Measurements from ENCODE around the gene TUT7.
"Not testable (repeated sequence)": the region's sequence is repeated elsewhere in the genome, so short reads cannot be mapped to it uniquely, and the experiment has no call there.

TUT7 gene, protein sequence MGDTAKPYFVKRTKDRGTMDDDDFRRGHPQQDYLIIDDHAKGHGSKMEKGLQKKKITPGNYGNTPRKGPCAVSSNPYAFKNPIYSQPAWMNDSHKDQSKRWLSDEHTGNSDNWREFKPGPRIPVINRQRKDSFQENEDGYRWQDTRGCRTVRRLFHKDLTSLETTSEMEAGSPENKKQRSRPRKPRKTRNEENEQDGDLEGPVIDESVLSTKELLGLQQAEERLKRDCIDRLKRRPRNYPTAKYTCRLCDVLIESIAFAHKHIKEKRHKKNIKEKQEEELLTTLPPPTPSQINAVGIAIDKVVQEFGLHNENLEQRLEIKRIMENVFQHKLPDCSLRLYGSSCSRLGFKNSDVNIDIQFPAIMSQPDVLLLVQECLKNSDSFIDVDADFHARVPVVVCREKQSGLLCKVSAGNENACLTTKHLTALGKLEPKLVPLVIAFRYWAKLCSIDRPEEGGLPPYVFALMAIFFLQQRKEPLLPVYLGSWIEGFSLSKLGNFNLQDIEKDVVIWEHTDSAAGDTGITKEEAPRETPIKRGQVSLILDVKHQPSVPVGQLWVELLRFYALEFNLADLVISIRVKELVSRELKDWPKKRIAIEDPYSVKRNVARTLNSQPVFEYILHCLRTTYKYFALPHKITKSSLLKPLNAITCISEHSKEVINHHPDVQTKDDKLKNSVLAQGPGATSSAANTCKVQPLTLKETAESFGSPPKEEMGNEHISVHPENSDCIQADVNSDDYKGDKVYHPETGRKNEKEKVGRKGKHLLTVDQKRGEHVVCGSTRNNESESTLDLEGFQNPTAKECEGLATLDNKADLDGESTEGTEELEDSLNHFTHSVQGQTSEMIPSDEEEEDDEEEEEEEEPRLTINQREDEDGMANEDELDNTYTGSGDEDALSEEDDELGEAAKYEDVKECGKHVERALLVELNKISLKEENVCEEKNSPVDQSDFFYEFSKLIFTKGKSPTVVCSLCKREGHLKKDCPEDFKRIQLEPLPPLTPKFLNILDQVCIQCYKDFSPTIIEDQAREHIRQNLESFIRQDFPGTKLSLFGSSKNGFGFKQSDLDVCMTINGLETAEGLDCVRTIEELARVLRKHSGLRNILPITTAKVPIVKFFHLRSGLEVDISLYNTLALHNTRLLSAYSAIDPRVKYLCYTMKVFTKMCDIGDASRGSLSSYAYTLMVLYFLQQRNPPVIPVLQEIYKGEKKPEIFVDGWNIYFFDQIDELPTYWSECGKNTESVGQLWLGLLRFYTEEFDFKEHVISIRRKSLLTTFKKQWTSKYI (N-terminal part only)

GRCh38 chr9:86354011-86354817 is at the start of gene TUT7:
Gene TUT7, minus strand, starts transcription at chr9:86354410. Its CDS starts 1,211 bp downstream, at chr9:86353199.
- peak; percentile 71 for DNase-seq

- no peak for DNase-seq
Measured at GRCh38 chr9:86402591-86402990, 48.4 kb upstream of the TUT7 start.

DNA sequence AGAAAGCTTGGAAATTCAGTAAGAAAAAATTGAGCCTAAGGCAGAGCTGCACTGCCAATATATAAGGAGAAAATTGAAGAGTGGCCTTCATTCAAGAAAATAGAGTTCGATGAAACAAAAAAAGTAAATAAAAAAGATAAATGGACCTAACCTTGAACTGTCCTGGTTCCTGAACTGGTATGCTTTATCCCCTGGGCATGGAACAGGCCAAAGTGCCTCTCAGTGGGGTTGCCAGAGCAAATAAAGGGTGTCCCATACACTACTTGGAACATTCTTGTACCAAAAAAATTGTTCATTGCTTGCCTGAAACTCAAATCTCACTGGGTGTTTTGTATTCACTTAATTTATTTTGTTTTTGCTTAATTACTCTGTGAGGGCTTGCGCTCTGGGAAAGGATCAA is 42.2 kb upstream of the TUT7 start:
- DNase-seq, result no peak

DNA sequence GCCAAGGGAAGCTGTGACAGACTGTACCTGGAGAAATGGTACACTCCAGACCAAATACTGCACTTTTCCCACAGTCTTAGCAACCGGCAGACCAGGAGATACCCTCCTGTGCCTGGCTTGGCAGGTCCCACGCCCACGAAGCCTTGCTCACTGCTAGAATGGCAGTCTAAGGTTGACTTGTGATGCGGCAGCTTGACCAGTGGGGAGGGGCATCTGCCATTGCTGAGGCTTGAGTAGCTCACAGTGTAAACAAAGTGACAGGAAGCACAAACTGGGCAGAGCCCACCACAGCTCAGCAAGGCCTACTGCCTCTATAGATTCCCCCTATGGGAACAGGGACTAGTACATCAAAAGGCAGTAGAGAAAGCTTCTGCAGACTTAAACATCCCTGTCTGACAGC is 36.0 kb upstream of the TUT7 start:
- not testable (repeated sequence) for DNase-seq

DNA sequence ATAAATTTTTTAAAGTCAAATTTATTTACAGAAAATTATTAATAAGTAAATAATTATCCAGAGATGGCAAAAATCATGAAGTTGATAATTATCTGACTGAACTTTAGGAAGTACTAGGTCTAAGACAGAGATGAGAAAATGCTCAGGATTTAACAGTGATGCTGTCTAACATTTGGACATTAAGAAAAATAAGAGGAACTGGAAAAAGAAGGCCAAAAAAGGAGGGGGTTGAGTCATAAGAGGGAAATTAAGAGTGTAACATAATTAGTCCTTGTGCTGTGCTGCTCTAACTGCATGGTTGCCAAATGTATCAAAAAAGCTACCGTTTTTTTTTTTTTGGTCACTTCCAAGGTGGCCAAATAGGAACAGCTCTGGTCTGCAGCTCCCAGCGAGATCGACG is 35.4 kb upstream of the TUT7 start:
- no peak for DNase-seq

- DNase-seq, result no peak
Measured at GRCh38 chr9:86387376-86387775, 33.2 kb upstream of the TUT7 start.

- not testable (repeated sequence) for DNase-seq
Measured at GRCh38 chr9:86383000-86383399, 28.8 kb upstream of the TUT7 start.

GRCh38 chr9:86376016-86376415 is 21.8 kb upstream of the TUT7 start:
- no peak for DNase-seq

DNA sequence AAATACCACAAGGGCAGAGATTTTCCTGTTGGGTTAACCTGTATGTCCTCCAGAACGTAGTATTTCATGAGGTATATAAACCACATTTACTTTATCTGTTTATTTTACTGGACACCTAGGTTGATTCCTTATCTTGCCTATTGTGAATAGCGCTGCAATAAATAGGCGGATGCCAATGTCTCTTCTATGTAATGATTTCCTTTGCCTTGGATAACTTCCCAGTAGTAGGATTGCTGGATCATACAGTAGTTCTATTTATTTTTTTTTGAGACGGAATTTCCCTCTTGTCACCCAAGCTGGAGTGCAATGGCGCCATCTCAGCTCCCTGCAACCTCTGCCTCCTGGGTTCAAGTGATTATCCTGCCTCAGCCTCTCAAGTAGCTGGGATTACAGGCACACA is 15.6 kb upstream of the TUT7 start:
- no peak for DNase-seq

DNA sequence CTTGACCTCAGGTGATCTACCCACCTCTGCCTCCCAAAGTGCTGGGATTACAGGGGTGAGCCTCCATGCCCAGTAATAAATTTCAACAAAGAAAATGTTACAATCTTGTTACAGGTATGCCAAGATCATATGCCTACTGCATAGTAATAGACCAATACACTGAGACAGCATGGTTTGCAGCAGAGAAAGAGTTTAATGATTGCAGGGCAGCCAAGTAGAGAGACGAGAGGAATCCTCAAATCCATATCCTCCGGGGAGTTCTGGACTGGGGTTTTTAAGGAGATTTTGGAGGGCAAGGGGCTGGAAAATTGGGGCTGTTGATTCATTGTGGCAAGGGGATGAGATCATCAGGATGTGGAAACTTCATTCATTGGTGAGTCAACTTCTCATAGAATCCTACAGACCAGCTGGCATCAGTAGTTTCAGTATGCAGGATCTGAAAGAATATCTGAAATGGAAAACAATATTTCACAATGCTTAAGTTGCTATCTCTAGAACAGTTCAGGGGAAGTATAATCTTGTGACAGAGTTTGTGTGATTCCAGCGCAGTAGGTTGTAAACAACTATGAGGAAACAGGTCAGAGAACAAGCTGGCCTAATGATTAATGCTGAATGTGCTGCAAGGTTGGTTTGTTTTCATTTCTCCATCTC is 14.8 kb upstream of the TUT7 start:
- DNase-seq, result no peak

GRCh38 chr9:86361176-86361575 is 7.0 kb upstream of the TUT7 start:
- DNase-seq, result no peak

- DNase-seq, result no peak
Measured at GRCh38 chr9:86359151-86359879, 5.1 kb upstream of the TUT7 start.

DNA sequence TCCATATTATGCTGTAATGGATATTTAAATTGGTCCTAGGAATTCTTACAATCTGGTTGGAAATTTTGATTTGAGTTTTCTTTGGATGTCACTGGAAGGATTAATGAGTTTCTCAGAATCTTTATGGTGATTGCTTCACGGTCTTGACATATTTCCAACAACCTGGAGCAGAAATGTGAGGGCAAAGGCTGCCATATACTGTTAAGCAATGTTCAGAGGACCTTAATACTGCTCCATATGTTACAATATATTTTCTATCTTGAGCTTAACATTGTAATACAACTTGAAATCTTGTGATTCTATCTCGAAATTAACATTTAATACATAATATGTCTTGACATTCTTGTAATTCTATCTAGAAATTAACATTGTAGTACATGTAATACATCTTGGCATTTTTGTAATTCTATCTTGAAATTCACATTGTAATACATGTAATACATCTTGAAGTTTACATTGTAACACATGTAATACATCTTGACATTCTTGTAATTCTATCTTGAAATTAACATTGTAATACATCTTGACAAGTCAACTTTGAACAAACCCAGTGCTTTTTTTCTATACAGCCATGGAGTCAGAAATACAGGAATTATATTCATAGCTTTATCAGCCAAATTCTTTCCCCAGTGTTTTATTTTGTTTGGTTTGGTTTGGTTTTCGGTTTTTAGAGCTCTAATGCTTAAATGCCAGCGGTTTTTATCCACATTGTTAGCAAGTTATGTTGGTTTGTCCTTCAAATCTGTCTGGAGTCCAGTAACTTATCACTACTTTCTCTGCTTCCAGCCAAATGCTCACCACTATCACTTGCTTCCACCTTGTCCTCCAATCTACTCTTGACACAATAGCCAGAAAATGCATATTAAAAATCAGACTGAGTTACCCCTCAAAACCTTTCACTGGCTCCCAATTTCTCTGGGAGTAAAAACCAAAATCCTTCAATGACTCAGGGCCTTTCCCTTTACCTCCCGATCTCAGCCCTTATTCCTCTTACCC is 3.0 kb upstream of the TUT7 start:
- no peak for DNase-seq

DNA sequence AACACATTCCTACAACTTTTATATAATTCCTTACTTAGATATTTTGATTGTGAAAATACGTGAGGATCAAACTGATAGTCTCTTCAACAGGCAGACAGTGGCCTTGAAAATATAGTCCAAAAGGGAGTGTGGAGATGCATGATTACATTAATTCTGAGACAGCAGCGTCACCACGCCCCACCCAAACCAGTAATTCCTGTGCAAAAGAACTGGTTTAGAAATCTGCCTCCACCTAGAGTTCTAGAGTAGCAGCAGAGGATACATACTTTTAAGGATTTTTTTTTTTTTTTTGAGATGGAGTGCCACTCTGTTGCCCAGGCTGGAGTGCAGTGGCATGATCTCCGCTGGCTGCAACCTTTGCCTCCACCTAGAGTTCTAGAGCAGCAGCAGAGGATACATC is 1.6 kb upstream of the TUT7 start:
- no peak for DNase-seq

- DNase-seq, result no peak
Measured at GRCh38 chr9:86354818-86355309, 654 bp upstream of the TUT7 start.

- no peak for DNase-seq
Measured at GRCh38 chr9:86353655-86354010, 577 bp downstream of the TUT7 start.

DNA sequence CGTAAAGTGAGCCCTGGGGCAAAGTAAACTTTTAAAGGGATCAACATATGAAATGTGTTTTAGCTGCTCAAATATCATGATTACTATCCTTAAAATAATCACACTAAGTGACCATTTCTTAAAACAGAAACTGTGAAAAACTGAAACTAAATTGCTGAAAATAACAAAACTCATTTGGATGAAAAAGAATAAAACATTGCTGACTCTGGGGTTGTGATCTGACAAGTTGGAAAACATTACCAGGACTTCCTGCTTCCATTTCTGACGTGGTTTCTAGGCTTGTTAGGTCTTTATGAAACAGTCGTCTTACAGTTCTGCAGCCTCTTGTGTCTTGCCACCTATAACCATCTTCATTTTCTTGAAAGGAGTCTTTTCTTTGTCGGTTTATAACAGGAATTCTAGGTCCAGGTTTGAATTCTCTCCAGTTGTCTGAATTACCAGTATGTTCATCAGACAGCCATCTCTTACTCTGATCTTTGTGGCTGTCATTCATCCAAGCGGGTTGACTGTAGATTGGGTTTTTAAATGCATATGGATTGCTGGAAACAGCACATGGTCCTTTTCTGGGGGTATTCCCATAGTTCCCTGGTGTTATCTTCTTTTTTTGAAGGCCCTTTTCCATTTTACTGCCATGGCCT is 1.7 kb downstream of the TUT7 start:
- DNase-seq, result no peak

DNA sequence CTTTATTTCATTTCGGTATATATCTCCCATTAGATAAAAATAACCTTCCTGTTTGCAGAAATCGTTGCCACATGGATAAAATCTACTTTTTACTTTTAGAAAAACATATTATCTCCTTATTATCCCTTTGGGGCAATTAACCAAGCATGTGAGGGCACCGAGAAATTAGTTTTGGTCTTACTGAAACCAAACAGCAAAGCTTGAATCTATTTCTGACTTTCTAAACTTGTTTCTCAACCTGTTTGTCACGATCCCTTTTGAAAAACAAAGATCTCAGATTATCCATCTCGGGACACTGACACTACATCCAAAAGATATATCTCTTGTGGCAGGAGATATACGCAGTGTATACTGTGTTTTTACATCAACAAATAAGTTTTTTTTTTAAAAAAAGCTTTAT is 2.3 kb downstream of the TUT7 start:
- DNase-seq, result no peak
